Trophoblast cell (in vitro differentiated cells and primary cell): ENCODE results near the gene TARBP1.

Experiments used
- DNase-seq, 2 donors: peaks; one replicate each; pipeline ENCODE4 v3.0.0-alpha.2; 2016
- H2AFZ ChIP-seq: 2 replicates; pipeline ENCODE4 v1.6.1; 2013; ENCODE audit warnings: low read length, moderate library complexity, mild to moderate bottlenecking; ENCODE audit not compliant: insufficient read depth, poor library complexity
- H2AK5ac ChIP-seq: 2 replicates; pipeline ENCODE4 v1.6.1; 2013; ENCODE audit warnings: mild to moderate bottlenecking, low read length
- H2BK120ac ChIP-seq: 2 replicates; pipeline ENCODE4 v1.6.1; 2013; ENCODE audit warnings: low read length, mild to moderate bottlenecking, moderate library complexity; ENCODE audit not compliant: insufficient read depth, poor library complexity
- H2BK12ac ChIP-seq: 2 replicates; pipeline ENCODE4 v1.6.1; 2013; ENCODE audit warnings: mild to moderate bottlenecking, low read length, moderate library complexity
- H2BK5ac ChIP-seq: 2 replicates; pipeline ENCODE4 v1.6.1; 2013; ENCODE audit warnings: low read length, low read depth, moderate library complexity, mild to moderate bottlenecking; ENCODE audit not compliant: poor library complexity
- H3K14ac ChIP-seq: 2 replicates; pipeline ENCODE4 v1.6.1; 2013; ENCODE audit warnings: mild to moderate bottlenecking, low read length
- H3K18ac ChIP-seq: 2 replicates; pipeline ENCODE4 v1.6.1; 2013; ENCODE audit warnings: mild to moderate bottlenecking, low read length
- H3K23ac ChIP-seq: 2 replicates; pipeline ENCODE4 v1.6.1; 2013; ENCODE audit warnings: low read length
- H3K27ac ChIP-seq: 2 replicates; pipeline ENCODE4 v1.5.1; 2013; ENCODE audit warnings: low read depth, mild to moderate bottlenecking, inconsistent platforms, low read length, moderate library complexity
- H3K27me3 ChIP-seq: 2 replicates; pipeline ENCODE4 v1.6.1; 2013; ENCODE audit warnings: inconsistent platforms, mild to moderate bottlenecking, low read length, moderate library complexity; ENCODE audit not compliant: insufficient read depth
- H3K36me3 ChIP-seq, 2 experiments: 1 replicate in 1 of 2; 2 replicates in 1 of 2; pipeline ENCODE4 v1.6.1; 2013; ENCODE audit warnings: low read length in 2 of 2, mild to moderate bottlenecking in 2 of 2, moderate library complexity in 1 of 2; ENCODE audit not compliant: insufficient read depth in 2 of 2, control insufficient read depth in 1 of 2
- H3K4ac ChIP-seq: 2 replicates; pipeline ENCODE4 v1.6.1; 2013; ENCODE audit warnings: low read depth, mild to moderate bottlenecking, low read length, moderate library complexity
- H3K4me1 ChIP-seq, 2 experiments: 1 replicate in 1 of 2; 2 replicates in 1 of 2; pipeline ENCODE4 v1.6.1; 2013; ENCODE audit warnings: low read length in 2 of 2, mild to moderate bottlenecking in 2 of 2, moderate library complexity in 1 of 2; ENCODE audit not compliant: insufficient read depth in 2 of 2, control insufficient read depth in 1 of 2
- H3K4me2 ChIP-seq: 2 replicates; pipeline ENCODE4 v1.6.1; 2013; ENCODE audit warnings: inconsistent platforms, mild to moderate bottlenecking, low read length, moderate library complexity
- H3K4me3 ChIP-seq: 2 replicates; pipeline ENCODE4 v1.5.1; 2013; ENCODE audit warnings: mild to moderate bottlenecking, low read depth, low read length, inconsistent platforms
- H3K79me1 ChIP-seq: one replicate; pipeline ENCODE4 v1.6.1; 2013; ENCODE audit warnings: low read length
- H3K79me2 ChIP-seq: 2 replicates; pipeline ENCODE4 v1.6.1; 2013; ENCODE audit warnings: low read length, mild to moderate bottlenecking; ENCODE audit not compliant: control insufficient read depth, insufficient read depth, poor library complexity
- H3K9ac ChIP-seq: 2 replicates; pipeline ENCODE4 v1.6.1; 2013; ENCODE audit warnings: mild to moderate bottlenecking, low read length
- H3K9me3 ChIP-seq: 2 replicates; pipeline ENCODE4 v1.6.1; 2013; ENCODE audit warnings: low read depth, mild to moderate bottlenecking, control low read depth, inconsistent platforms, low read length; ENCODE audit not compliant: insufficient read depth
- H4K12ac ChIP-seq: 2 replicates; pipeline ENCODE4 v1.6.1; 2013; ENCODE audit warnings: low read depth, mild to moderate bottlenecking, low read length, moderate library complexity
- H4K8ac ChIP-seq: 2 replicates; pipeline ENCODE4 v1.6.1; 2013; ENCODE audit warnings: low read depth, mild to moderate bottlenecking, low read length, moderate library complexity
- H4K91ac ChIP-seq: one replicate; pipeline ENCODE4 v1.6.1; 2013; ENCODE audit warnings: low read depth, mild to moderate bottlenecking, low read length, moderate library complexity
- WGBS: extraction: QIAGEN DNeasy Blood & Tissue Kit; methylation state at CpG from one replicate; pipeline ENCODE4 v1.1.7; 2013; ENCODE audit warnings: missing lambda C conversion rate; ENCODE audit not compliant: insufficient read length, insufficient coverage; ENCODE audit errors: extremely low coverage; 5-methylcytosine and 5-hydroxymethylcytosine counted together

The TARBP1 gene

DNA sequence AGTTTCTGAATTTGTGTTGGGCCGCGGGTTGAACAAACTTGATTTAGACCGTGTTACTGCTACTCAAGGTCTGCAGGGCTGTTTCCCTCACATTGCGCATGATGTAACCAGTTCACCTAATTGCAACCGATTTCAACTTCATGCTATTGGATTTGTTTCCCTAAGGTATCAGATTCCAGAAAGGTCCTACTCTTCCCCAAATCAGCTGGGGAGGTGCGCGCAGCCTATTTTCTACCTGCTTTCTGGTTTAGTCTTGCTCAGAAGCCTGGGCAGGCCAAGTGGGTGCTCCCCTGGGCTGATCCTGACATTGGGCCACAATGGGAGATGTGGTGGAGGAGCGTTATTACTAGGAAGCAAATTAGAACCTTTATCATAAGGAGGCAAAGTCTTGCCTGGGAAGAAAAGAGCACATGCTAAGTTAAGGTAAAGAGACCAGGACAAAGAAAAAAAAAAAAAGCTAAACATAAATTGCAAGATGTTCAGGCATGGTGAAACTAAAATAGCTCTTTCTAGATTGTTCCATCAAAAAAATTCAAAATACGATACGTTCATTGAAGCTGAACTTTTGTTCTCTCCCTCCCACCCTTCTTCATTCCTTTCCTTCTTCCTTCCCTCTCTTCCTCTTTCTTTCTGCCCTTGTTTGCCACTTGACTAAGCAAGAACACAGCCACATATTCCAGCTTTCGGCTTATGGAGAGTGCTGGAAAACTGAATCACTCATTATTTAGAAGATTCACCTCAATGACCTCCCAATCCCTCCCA lies 28.8 kb upstream of the TARBP1 start:
- Histone ChIP-seq H3K79me2 (no peaks in the 10 kb centered on the region), H2AFZ (no peak overlapping the region), H3K79me1 (peaks cover 3% of the 10 kb centered on the region), H3K4me3 (no peak overlapping the region), H3K36me3 (no peaks in the 10 kb centered on the region), H4K8ac (no peak overlapping the region), H3K9me3 (no peaks in the 10 kb centered on the region), H2BK5ac (no peak overlapping the region), H3K23ac (no peak overlapping the region), H2BK12ac (no peak overlapping the region), H3K4me1 (peaks cover 0 to 6% of the 10 kb centered on the region in 2 experiments), H4K12ac (no peak overlapping the region), H4K91ac (peak overlapping the region; percentile 68), H3K27ac (peak overlapping the region; percentile 32), H3K4ac (no peak overlapping the region), H3K18ac (no peak overlapping the region), H3K14ac (no peak overlapping the region), H2BK120ac (peak overlapping the region; percentile 70), H3K4me2 (no peak overlapping the region), H2AK5ac (no peak overlapping the region), H3K27me3 (no peaks in the 10 kb centered on the region), H3K9ac (no peak overlapping the region)
- DNase-seq: no peak
- no CpG with 5 or more reads among the region's 11 CpGs for WGBS

DNA sequence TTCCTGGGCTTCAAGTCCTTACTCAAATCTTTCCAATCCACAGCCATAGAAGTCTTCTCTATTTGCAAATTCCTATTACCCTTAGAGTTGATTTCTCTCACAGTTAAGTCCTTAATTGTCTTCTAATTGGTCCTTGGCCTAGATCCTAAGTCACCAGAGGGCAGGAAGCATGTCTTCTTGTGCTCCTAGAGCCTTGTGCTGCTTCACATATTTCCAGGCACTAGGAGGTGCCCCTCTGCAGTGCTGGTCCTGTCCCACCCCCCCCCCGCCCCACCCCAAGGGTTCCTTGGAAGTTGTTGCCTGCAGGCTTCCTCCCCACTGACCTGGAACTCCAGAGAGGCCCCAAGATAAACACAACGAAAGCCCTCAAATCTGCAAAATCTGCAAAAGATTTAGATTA lies 28.1 kb upstream of the TARBP1 start:
- Histone ChIP-seq H3K4ac (no peak overlapping the region), H4K91ac (no peak overlapping the region), H3K79me2 (no peaks in the 10 kb centered on the region), H3K4me2 (no peak overlapping the region), H3K27me3 (no peaks in the 10 kb centered on the region), H3K9ac (no peak overlapping the region), H2AFZ (no peak overlapping the region), H3K14ac (no peak overlapping the region), H4K8ac (no peak overlapping the region), H3K4me3 (no peak overlapping the region), H3K27ac (no peak overlapping the region), H3K9me3 (no peaks in the 10 kb centered on the region), H2BK5ac (no peak overlapping the region), H3K23ac (no peak overlapping the region), H2BK120ac (no peak overlapping the region), H3K4me1 (peaks cover 0 to 6% of the 10 kb centered on the region in 2 experiments), H3K36me3 (no peaks in the 10 kb centered on the region), H2AK5ac (no peak overlapping the region), H3K18ac (no peak overlapping the region), H3K79me1 (peaks cover 3% of the 10 kb centered on the region), H4K12ac (no peak overlapping the region), H2BK12ac (peak overlapping the region; percentile 68)
- DNase-seq: no peak
- WGBS: no CpG with 5 or more reads among the region's 2 CpGs

DNA sequence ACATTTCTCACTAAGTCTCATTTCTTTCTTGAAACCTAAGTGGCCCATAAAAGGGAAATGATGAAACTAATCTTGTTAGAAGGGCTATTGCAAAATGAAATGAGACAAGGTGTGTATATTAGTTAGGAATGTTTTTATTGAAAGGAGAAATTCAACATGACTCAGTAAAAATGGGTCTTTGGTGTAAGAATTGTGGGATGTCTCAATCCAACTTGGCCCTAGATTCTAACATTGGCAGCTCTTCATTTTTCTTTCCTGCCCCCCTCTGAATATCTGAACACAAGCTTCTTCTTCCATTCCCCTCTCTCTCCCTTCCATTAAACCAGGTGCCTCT lies 26.8 kb upstream of the TARBP1 start:
- H3K27me3 ChIP-seq: no peaks in the 10 kb centered on the region
- no peak overlapping the region for H3K4ac ChIP-seq
- H3K79me1 ChIP-seq: peaks cover 5% of the 10 kb centered on the region
- no peak overlapping the region for H2BK12ac ChIP-seq
- H3K9ac ChIP-seq: no peak overlapping the region
- H2AFZ ChIP-seq: no peak overlapping the region
- no peaks in the 10 kb centered on the region for H3K79me2 ChIP-seq
- H3K9me3 ChIP-seq: no peaks in the 10 kb centered on the region
- H2AK5ac ChIP-seq: no peak overlapping the region
- no peak overlapping the region for H2BK120ac ChIP-seq
- H3K14ac ChIP-seq: no peak overlapping the region
- H4K12ac ChIP-seq: no peak overlapping the region
- no peak overlapping the region for H3K4me2 ChIP-seq
- DNase-seq: no peak
- no peak overlapping the region for H3K27ac ChIP-seq
- H3K23ac ChIP-seq: no peak overlapping the region
- H3K36me3 ChIP-seq: no peaks in the 10 kb centered on the region
- no peak overlapping the region for H4K91ac ChIP-seq
- peaks cover 0 to 6% of the 10 kb centered on the region in 2 experiments for H3K4me1 ChIP-seq
- no peak overlapping the region for H3K4me3 ChIP-seq
- no peak overlapping the region for H3K18ac ChIP-seq
- H2BK5ac ChIP-seq: no peak overlapping the region
- H4K8ac ChIP-seq: no peak overlapping the region

DNA sequence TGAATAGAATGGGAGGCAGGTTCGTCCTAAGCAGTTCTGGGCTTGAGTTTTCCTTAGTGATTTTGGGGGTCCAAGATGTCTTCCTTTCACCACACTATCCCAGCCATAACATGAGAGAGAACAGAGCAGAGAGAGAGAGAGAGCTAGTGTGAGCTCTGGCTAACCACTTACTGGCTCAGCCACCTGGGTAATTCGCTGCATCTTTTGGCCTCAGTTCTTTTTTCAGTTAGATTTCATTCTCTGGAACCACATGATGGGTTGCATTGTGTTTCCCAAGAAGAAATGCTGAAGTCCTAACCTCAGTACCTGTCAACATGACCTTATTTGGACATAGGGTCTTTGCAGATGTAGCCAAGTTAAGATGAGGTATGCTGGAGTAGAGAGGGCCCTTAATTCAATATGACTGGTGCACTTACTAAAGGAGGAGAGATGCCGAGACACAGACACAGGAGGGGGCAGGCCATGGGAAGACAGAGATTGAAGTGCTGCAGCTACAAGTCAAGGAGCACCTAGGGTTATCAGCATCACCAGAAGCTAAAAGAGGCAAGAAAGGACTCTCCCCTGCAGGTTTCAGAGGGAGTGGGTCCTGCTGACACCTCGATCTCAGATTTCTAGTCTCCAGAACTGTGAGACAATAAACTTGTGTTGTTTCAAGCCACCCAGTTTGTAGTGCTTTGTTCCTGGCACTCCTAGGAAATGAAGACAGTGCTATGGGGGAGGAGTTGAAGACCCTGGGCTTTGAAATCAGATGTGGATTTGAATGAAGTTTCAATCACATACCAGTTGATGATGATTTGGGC lies 26.2 kb upstream of the TARBP1 start:
- H3K79me2 ChIP-seq: no peaks in the 10 kb centered on the region
- H4K91ac ChIP-seq: no peak overlapping the region
- H3K27ac ChIP-seq: no peak overlapping the region
- no peak overlapping the region for H3K23ac ChIP-seq
- no peak for DNase-seq
- no peak overlapping the region for H2BK120ac ChIP-seq
- H3K36me3 ChIP-seq: no peaks in the 10 kb centered on the region
- peak overlapping the region; percentile 43 for H2BK12ac ChIP-seq
- no peak overlapping the region for H3K4me3 ChIP-seq
- WGBS: no CpG with 5 or more reads among the region's 4 CpGs
- no peak overlapping the region for H3K4me2 ChIP-seq
- no peak overlapping the region for H2AK5ac ChIP-seq
- H3K4ac ChIP-seq: no peak overlapping the region
- H3K27me3 ChIP-seq: no peaks in the 10 kb centered on the region
- no peak overlapping the region for H4K12ac ChIP-seq
- H2AFZ ChIP-seq: no peak overlapping the region
- H3K9ac ChIP-seq: no peak overlapping the region
- peaks cover 0 to 6% of the 10 kb centered on the region in 2 experiments for H3K4me1 ChIP-seq
- H3K9me3 ChIP-seq: no peaks in the 10 kb centered on the region
- H2BK5ac ChIP-seq: no peak overlapping the region
- peaks cover 5% of the 10 kb centered on the region for H3K79me1 ChIP-seq
- no peak overlapping the region for H4K8ac ChIP-seq
- H3K14ac ChIP-seq: no peak overlapping the region
- no peak overlapping the region for H3K18ac ChIP-seq
